ENCODE data around the gene OPTC.

OPTC gene

GRCh38 chr1:203509135-203509534 lies 15.2 kb downstream of the OPTC start:
- Histone ChIP-seq H3K4me1 (no peaks in the 10 kb centered on the region), H3K36me3 (ENCODE audit: control insufficient read depth, insufficient read depth, low read length) (no peaks in the 10 kb centered on the region), H2AFZ (no peak overlapping the region), H3K27me3 (ENCODE audit: control insufficient read depth, insufficient read depth, low read length) (no peaks in the 10 kb centered on the region), H3K9me3 (ENCODE audit: control insufficient read depth, low read length) (no peaks in the 10 kb centered on the region), H3K4me2 (ENCODE audit: low read length) (no peak overlapping the region), H3K4me3 (ENCODE audit: low read depth, low read length) (no peak overlapping the region), H3K9ac (no peak overlapping the region), H3K27ac (no peak overlapping the region), H3K79me2 (no peaks in the 10 kb centered on the region)
- TF ChIP-seq CTCF (IDR thresholded peaks at IDR 0.05) = no peak

- Histone ChIP-seq H3K4me1 (no peaks in the 10 kb centered on the region), H3K27me3 (ENCODE audit: control insufficient read depth, insufficient read depth, low read length) (no peaks in the 10 kb centered on the region), H3K79me2 (no peaks in the 10 kb centered on the region), H3K27ac (no peak overlapping the region), H3K4me3 (ENCODE audit: low read depth, low read length) (no peak overlapping the region), H2AFZ (no peak overlapping the region), H3K4me2 (ENCODE audit: low read length) (no peak overlapping the region), H3K9me3 (ENCODE audit: control insufficient read depth, low read length) (no peaks in the 10 kb centered on the region), H3K9ac (no peak overlapping the region), H3K36me3 (ENCODE audit: control insufficient read depth, insufficient read depth, low read length) (no peaks in the 10 kb centered on the region)
- TF ChIP-seq CTCF (IDR thresholded peaks at IDR 0.05) = no peak
Measured at GRCh38 chr1:203511513-203511912, 17.6 kb downstream of the OPTC start.

DNA sequence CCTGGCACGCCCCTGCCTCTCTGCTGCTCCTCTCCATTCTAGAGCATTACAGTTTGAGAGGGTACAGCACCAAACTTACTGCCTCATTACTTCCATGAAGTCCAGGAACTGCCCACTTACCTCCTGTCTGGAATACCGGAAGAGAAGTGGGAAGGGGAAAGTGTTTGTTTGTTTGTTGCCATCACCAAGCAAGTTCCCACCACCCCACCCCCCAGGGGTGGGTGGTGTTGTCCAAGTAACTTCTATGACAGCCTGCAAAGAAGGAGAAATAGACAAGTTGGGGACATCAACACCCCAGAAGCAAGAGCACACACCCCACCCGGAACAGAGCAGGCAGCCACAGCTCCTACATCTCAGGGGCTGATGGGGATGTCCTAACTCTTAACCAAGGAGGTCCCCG lies 18.0 kb downstream of the OPTC start:
- H3K27ac ChIP-seq = no peak overlapping the region
- TF ChIP-seq CTCF (IDR thresholded peaks at IDR 0.05) = no peak
- H3K4me3 ChIP-seq (ENCODE audit: low read depth, low read length) = no peak overlapping the region
- no peak overlapping the region for H3K9ac ChIP-seq
- H2AFZ ChIP-seq = no peak overlapping the region
- H3K4me2 ChIP-seq (ENCODE audit: low read length) = no peak overlapping the region
- no peaks in the 10 kb centered on the region for H3K79me2 ChIP-seq
- no peaks in the 10 kb centered on the region for H3K4me1 ChIP-seq
- H3K36me3 ChIP-seq (ENCODE audit: control insufficient read depth, insufficient read depth, low read length) = no peaks in the 10 kb centered on the region
- H3K9me3 ChIP-seq (ENCODE audit: control insufficient read depth, low read length) = no peaks in the 10 kb centered on the region
- H3K27me3 ChIP-seq (ENCODE audit: control insufficient read depth, insufficient read depth, low read length) = no peaks in the 10 kb centered on the region

DNA sequence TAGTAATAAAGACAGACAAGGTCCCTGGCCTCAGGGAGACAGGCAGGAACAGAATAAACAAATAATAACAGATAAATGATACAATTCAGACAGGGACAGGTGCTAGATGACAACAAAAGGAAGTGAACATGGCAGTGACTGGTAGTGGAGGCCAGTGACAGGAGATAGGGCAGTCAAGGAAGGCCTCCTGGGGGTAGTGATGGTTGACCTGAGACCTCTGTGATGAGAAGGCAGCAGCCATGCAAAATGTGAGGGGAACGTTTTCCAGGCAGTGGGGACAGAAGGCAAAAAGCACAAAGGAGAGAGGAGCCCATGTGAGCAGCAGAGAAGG lies 18.5 kb downstream of the OPTC start:
- H3K27ac ChIP-seq = no peak overlapping the region
- H2AFZ ChIP-seq = no peak overlapping the region
- no peaks in the 10 kb centered on the region for H3K9me3 ChIP-seq (ENCODE audit: control insufficient read depth, low read length)
- H3K9ac ChIP-seq = no peak overlapping the region
- H3K36me3 ChIP-seq (ENCODE audit: control insufficient read depth, insufficient read depth, low read length) = no peaks in the 10 kb centered on the region
- no peaks in the 10 kb centered on the region for H3K79me2 ChIP-seq
- no peaks in the 10 kb centered on the region for H3K27me3 ChIP-seq (ENCODE audit: control insufficient read depth, insufficient read depth, low read length)
- H3K4me1 ChIP-seq = no peaks in the 10 kb centered on the region
- H3K4me2 ChIP-seq (ENCODE audit: low read length) = no peak overlapping the region
- no peak for TF ChIP-seq CTCF (IDR thresholded peaks at IDR 0.05)
- no peak overlapping the region for H3K4me3 ChIP-seq (ENCODE audit: low read depth, low read length)

DNA sequence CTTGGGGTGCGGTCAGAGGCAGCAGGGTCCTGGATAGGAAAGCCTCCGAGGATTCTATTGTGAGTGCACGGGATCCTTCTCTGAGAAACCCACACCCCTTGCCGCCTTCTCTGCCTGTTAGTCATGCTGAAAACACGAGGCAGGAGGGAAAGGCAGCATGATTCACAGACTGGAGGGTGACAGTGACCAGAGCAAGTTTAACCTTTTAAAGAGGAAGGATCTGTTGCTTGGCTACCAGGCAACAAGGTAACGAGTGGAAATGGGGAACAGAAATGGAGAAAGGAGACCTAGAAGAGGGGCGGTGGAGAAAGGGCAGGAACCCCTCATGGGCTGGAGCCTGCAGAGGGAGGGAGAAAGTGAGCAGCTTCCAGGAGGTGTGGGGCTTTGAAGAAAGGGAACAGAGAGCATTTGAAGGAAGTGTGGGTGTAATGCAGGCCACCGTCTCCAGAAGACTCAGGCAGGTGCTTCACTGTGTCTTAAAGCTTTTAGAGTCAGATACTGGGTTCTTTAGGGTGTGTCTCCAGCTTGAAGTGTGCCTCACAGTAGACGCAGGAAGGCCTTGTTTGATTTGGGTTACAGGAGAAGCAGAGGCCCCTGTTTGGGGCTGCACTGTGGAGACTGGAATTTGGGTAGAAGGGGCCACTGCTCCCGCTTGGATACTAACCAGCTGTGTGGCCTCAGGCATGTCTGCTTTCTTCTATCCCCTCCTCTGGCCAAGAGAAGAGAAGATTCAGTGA lies 19.1 kb downstream of the OPTC start:
- H3K9me3 ChIP-seq (ENCODE audit: control insufficient read depth, low read length) = no peaks in the 10 kb centered on the region
- H3K4me2 ChIP-seq (ENCODE audit: low read length) = no peak overlapping the region
- H3K9ac ChIP-seq = no peak overlapping the region
- H2AFZ ChIP-seq = no peak overlapping the region
- no peak for TF ChIP-seq CTCF (IDR thresholded peaks at IDR 0.05)
- no peaks in the 10 kb centered on the region for H3K4me1 ChIP-seq
- H3K27me3 ChIP-seq (ENCODE audit: control insufficient read depth, insufficient read depth, low read length) = no peaks in the 10 kb centered on the region
- no peak overlapping the region for H3K4me3 ChIP-seq (ENCODE audit: low read depth, low read length)
- H3K36me3 ChIP-seq (ENCODE audit: control insufficient read depth, insufficient read depth, low read length) = no peaks in the 10 kb centered on the region
- H3K27ac ChIP-seq = no peak overlapping the region
- H3K79me2 ChIP-seq = no peaks in the 10 kb centered on the region
